GM13977 (cell line): ENCODE results near the gene TF.

Experiments
- DNase-seq: peaks from one replicate; pipeline ENCODE4 v3.0.0; 2012; ENCODE audit warnings: low spot score
- in situ Hi-C: fragments of 300-500 bp; cut with MboI; formaldehyde crosslinking; loops from one replicate; pipeline ENCODE4 v1.12.0; 2022; ENCODE audit warnings: low sequenced_read_pairs, low pct_unique_long_range_greater_than_20kb, mixed read lengths, inconsistent platforms; ENCODE audit not compliant: unreplicated experiment
- TF ChIP-seq, protein P1 (sequence below): IDR thresholded peaks from 2 replicates; pipeline ENCODE4 v1.5.1; 2012; ENCODE audit warnings: mild to moderate bottlenecking, control low read depth; ENCODE audit not compliant: insufficient read depth; ENCODE audit errors: extremely low read depth, missing control alignments

Gene TF

DNA sequence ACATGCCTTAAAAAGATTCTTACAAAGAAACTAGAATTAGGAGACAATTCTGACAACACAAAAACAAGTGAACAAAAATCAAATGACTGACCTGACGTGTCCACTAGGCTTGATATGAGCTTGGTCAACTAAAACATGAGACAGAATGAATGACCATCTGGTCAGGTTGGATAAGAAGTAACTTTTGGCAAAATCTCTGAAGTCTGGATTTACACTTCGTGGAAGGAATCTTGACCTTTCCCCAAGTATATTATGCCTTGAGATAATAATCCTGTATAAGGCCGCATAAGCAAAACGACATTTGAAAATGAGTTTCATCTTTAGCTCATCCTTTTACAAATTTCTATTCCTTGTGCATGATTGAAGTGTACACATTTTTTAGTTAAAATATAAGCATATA lies 1.1 kb upstream of the TF start:
- DNase-seq, result no peak
- TF ChIP-seq, protein P1, sequence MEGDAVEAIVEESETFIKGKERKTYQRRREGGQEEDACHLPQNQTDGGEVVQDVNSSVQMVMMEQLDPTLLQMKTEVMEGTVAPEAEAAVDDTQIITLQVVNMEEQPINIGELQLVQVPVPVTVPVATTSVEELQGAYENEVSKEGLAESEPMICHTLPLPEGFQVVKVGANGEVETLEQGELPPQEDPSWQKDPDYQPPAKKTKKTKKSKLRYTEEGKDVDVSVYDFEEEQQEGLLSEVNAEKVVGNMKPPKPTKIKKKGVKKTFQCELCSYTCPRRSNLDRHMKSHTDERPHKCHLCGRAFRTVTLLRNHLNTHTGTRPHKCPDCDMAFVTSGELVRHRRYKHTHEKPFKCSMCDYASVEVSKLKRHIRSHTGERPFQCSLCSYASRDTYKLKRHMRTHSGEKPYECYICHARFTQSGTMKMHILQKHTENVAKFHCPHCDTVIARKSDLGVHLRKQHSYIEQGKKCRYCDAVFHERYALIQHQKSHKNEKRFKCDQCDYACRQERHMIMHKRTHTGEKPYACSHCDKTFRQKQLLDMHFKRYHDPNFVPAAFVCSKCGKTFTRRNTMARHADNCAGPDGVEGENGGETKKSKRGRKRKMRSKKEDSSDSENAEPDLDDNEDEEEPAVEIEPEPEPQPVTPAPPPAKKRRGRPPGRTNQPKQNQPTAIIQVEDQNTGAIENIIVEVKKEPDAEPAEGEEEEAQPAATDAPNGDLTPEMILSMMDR, result no peak
- in situ Hi-C loops, result no loop called here

DNA sequence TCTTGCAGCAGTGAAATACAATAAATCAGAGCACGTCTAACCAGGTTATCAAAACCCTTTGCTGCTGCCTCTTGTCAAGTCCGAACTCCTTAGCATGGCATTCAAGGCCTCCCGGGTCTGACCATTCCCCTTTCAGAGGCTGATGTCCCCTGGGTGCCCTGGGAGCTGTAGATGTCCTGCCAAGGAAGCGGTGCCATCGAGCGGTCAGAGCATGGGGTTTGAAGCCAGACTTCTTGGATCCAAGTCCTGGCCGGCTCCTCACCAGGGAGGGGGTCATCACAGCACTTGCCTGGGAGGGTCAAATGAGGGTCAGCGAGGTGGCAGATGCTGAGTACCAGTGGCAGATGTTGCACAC lies 496 bp downstream of the TF start:
- TF ChIP-seq, protein P1, result no peak
- in situ Hi-C loops, result no loop called here
- DNase-seq, result no peak

DNA sequence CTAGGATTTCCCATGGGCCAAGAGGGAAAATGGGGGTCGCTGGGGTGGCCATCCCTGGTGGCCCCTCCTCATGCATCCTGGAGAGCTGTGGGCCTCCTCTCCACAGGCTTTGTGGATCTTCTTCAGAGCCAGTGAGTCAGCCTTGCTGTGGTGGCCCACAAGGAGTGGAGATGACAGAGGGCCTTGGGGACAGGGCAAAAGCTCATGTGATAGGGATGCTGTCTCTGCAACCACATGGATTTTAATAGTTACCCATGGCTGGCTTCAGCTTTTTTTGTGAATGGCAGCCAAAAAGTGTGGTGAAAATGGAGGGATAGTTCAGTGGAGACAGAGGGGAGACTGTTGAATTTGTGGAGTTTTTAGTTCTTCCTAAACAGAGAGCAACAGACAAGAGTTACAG lies 1.2 kb downstream of the TF start:
- TF ChIP-seq, protein P1, result no peak
- no peak for DNase-seq
- in situ Hi-C loops, result no loop called here

DNA sequence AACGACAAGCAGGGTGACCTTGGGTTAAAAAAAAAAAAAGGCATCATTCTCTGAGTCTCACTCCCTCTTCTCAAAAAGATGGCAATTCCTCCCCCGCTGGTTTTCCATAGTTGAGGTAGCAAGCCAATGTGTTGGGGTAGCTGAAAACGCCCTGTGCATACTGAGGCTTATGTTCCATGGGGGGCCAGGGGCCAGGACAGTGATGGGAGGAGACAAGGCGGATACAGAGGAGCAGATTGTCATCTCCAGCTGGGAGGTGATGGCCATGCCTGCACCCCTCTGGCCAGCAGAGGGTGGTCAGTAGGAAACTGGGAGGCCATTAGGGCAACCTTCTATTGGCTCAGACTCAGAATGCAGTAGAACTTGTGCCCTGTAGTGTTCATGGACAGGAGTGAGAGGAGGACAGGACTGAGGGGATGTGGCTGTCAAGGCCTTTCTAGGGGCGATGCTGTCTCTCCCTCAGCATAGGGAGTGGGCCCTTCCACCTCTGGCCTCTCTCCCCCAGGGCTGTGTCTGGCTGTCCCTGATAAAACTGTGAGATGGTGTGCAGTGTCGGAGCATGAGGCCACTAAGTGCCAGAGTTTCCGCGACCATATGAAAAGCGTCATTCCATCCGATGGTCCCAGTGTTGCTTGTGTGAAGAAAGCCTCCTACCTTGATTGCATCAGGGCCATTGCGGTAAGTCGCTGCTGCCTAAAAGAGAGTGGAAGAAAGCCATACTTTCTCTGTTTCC lies 1.9 kb downstream of the TF start:
- in situ Hi-C loops, result no loop called here
- no peak for DNase-seq
- TF ChIP-seq, protein P1, result no peak

DNA sequence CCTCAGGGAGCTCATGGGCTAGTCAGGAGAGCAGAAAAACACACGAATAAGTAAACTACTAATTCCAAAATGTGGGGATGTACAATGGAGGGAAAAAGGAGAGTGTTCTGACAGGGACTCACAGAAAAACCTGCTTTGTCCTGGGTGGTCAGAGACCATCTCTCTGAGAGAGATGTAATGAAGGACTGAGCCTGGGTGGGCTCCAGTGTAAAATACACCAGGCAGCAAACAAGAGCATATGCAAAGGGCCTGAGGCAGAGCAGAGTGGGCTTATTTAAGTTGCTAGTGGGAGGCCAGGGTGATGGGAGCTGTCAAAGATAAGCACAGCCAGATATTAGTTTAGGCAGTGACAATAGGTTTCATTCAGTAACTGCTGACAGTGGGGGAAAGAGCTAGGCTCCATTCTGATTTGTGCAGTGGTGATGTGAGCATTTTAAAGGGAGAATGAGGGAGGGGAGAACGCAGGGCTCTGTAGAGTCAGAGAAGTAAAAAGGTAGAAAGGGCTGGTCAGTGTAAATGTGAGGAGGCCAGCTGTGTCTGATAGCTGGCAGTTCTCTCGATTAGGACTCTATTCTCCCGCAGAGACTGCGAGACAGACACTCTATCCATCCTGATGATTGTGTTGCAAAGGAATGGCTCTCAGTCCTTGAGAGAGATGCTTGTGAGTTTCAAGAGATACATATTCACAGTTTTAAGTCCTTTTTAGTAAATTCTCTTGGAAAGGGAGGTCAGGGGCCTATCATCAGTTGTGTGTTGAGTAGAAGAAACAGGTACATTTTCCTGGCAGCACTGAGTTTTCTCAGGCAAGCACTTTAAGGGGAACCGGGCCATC lies 3.5 kb downstream of the TF start:
- in situ Hi-C loops, result no loop called here

DNA sequence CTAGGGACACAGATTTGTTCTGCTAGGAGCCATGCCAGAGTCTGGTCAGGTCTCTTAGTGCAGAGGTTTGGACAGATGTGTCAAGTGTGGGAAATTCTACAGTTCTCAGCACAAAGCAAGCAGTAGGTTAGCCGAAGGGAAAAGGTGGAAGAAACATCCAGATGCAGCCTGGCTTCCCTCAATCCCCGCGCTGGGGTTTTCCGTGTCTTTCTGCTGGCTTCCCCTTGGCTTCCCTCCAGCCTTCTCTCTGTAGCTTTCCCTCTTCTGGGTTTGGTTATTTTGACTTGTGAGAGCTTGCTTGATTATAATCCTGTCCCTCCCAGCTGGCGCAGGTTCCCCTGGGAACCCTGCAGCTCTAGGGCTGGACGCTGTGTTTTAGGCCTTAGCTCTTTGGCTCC lies 4.1 kb downstream of the TF start:
- no peak for DNase-seq
- in situ Hi-C loops, result no loop called here
- TF ChIP-seq, protein P1, result no peak

More for the DNA sequence above, 3.5 kb downstream of the TF start:
- TF ChIP-seq, protein P1, result no peak
- no peak for DNase-seq
